ENCODE measurements around the gene POMT1.

POMT1 gene

DNA sequence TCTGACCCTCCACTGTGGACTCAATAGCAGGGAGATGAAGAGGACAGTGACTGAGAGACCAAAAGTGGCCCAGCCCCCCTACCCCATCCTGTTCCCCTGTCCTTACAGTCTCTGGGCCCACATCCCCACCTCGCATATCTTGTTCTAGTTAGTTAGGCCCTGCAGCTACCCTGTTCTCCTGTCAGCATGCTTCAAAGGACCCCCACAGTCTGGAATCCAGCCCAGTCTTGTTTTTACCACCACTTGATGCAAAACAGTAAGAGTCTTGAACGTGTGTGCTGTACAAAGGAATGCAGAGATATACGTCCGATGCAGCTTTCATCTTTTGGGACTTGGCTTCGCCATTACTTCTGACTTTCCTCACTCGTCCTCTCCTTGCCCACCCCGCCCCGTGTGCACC lies 12.2 kb upstream of the POMT1 start:
- Histone ChIP-seq H3K9me3 (no peaks in the 10 kb centered on the region), H3K36me3 (peaks cover 100% of the 10 kb centered on the region), H3K4me3 (ENCODE audit: low read depth, low read length) (no peak overlapping the region), H3K27me3 (no peaks in the 10 kb centered on the region), H3K4me1 (no peaks in the 10 kb centered on the region)
- DNase-seq = no peak
- TF ChIP-seq, protein P1, sequence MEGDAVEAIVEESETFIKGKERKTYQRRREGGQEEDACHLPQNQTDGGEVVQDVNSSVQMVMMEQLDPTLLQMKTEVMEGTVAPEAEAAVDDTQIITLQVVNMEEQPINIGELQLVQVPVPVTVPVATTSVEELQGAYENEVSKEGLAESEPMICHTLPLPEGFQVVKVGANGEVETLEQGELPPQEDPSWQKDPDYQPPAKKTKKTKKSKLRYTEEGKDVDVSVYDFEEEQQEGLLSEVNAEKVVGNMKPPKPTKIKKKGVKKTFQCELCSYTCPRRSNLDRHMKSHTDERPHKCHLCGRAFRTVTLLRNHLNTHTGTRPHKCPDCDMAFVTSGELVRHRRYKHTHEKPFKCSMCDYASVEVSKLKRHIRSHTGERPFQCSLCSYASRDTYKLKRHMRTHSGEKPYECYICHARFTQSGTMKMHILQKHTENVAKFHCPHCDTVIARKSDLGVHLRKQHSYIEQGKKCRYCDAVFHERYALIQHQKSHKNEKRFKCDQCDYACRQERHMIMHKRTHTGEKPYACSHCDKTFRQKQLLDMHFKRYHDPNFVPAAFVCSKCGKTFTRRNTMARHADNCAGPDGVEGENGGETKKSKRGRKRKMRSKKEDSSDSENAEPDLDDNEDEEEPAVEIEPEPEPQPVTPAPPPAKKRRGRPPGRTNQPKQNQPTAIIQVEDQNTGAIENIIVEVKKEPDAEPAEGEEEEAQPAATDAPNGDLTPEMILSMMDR (IDR thresholded peaks at IDR 0.05; ENCODE audit: low read depth, low read length) = no peak

DNA sequence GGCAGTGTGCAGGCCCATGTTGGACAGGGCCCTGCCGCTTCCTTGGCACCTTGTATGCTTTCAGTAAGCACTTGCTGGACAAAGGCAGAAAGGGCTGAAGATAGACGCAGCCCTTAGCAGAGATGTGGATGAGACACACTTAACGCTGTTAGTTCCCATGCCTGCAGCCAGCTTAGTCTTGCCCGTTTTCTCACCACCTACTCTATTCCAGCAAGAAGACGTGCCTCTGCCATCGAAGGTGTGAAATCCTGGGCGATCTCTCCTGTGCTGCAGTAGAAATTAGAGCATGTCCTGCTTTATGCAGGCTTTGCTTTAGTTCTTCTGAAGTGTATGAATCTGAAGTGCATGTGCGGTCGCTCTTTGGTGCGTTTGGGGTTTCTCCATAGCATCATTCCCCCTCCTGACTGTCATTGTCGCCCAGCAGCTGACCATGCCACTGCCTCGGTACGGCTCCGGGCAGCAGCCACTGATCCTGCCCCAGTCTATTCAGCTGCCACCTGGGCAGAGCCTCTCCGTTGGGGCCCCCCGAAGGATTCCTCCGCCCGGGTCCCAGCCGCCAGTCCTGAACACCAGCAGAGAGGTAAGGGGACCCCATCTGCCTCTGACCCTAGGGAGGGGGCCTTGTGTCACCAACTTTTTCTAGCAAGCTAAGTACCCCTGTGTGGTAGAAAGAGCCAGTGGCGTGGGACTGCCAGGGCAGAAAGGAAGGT lies 11.6 kb upstream of the POMT1 start:
- peaks cover 100% of the 10 kb centered on the region for H3K36me3 ChIP-seq
- DNase-seq = no peak
- no peaks in the 10 kb centered on the region for H3K4me1 ChIP-seq
- TF ChIP-seq, protein P1 (IDR thresholded peaks at IDR 0.05; ENCODE audit: low read depth, low read length) = no peak
- no peaks in the 10 kb centered on the region for H3K27me3 ChIP-seq
- no peak overlapping the region for H3K4me3 ChIP-seq (ENCODE audit: low read depth, low read length)
- H3K9me3 ChIP-seq = no peaks in the 10 kb centered on the region

DNA sequence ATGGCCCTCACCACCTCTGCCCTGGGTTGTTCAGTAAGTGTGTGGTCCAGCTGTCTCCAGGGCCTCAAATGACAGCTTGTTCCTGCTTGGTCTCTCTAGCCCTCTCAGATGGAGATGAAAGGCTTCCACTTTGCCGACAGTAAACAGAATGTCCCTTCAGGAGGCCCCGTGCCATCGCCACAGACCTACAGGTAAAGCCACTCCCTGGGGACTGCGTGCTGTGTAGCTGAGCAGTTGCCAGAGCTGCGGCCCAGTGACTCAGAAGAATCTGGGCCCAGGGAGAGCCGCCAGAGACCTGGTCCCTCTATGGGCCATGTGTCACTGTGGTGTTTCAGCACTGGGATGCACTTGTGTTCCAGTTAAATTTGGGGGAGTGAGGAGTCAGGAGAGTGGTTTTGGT lies 10.6 kb upstream of the POMT1 start:
- no peak overlapping the region for H3K4me3 ChIP-seq (ENCODE audit: low read depth, low read length)
- TF ChIP-seq, protein P1 (IDR thresholded peaks at IDR 0.05; ENCODE audit: low read depth, low read length) = no peak
- H3K36me3 ChIP-seq = peaks cover 100% of the 10 kb centered on the region
- no peak for DNase-seq
- no peaks in the 10 kb centered on the region for H3K27me3 ChIP-seq
- H3K4me1 ChIP-seq = no peaks in the 10 kb centered on the region
- H3K9me3 ChIP-seq = no peaks in the 10 kb centered on the region

DNA sequence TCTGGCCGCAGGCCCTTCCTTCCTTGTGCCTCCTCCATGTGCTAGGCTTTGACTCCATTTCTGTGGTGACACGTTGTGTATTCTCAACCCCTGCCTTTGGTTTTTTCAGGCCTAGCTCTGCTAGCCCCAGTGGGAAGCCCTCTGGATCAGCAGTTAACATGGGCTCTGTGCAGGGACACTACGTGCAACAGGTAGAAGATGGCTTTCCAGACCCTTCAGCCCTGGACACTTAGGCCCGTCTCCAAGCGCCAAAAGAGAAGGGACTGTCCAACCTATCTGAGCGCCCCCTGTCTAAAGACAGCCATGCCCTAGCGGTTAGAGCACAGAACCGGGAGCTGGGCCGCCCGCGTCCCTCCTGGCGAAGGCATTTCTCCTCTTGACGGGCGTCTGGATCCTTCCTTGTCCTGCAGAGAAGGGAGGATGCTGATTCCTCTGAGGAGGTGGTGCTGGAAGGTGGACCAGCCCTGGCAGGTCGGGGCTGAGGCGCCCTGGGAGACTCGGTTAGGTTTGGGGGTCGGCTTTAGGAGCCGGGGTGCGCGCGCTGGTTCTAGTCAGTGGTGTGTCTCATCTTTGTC lies 8.3 kb upstream of the POMT1 start:
- Histone ChIP-seq H3K9me3 (no peaks in the 10 kb centered on the region), H3K27me3 (no peaks in the 10 kb centered on the region), H3K36me3 (peaks cover 100% of the 10 kb centered on the region), H3K4me3 (ENCODE audit: low read depth, low read length) (no peak overlapping the region), H3K4me1 (no peaks in the 10 kb centered on the region)
- DNase-seq = no peak
- TF ChIP-seq, protein P1 (IDR thresholded peaks at IDR 0.05; ENCODE audit: low read depth, low read length) = no peak

DNA sequence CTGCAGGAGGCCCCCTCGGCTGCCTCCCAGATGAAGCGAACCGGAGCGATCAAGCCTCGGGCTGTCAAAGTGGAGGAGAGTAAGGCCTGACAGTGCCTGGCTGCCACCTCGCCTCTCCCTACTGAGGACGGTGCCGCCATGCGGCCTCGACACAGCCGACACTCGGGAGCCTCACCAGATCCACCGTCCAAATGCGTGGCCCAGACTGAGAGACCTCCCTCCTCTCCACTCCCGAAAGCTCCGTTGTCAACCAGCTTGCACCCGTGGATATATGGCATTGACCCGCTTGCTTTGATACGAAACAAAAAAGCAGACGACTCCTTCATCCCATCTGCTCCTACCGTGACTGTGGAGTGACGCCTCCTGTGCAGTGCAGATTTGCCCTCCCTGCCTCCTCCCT lies 6.9 kb upstream of the POMT1 start:
- H3K27me3 ChIP-seq = no peaks in the 10 kb centered on the region
- DNase-seq = no peak
- H3K36me3 ChIP-seq = peaks cover 99% of the 10 kb centered on the region
- H3K9me3 ChIP-seq = no peaks in the 10 kb centered on the region
- TF ChIP-seq, protein P1 (IDR thresholded peaks at IDR 0.05; ENCODE audit: low read depth, low read length) = no peak
- H3K4me1 ChIP-seq = no peaks in the 10 kb centered on the region
- no peak overlapping the region for H3K4me3 ChIP-seq (ENCODE audit: low read depth, low read length)

DNA sequence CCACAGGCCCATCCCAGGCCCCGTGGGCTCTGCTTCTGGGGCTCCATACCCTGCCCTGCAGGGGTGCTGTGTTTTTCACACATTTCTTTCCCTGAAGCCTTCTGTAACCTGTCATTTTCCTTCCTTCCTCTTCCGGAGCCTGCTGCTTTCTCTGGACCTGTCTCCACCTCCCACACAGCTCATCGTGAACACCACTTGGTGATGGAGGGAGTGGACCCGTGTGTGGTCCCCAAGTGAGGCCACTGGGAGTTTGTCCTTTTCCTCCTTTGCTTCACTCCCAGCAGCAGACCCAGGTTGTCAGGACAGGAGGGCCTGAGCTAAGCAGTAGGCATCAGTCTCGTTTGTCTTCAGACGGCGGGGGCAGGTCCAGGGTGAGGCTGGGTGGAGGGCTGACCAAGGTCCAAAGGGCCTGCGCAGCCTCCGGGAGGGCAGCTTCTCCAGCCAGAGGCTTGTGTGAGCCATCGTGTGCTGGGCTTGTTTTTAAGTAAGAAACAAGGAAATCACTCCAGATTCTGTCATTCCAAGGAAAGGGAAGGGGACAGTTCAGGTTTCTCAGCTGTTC lies 5.8 kb upstream of the POMT1 start:
- Histone ChIP-seq H3K36me3 (peaks cover 92% of the 10 kb centered on the region), H3K4me3 (ENCODE audit: low read depth, low read length) (no peak overlapping the region), H3K4me1 (no peaks in the 10 kb centered on the region), H3K9me3 (no peaks in the 10 kb centered on the region), H3K27me3 (no peaks in the 10 kb centered on the region)
- TF ChIP-seq, protein P1 (IDR thresholded peaks at IDR 0.05; ENCODE audit: low read depth, low read length) = no peak
- DNase-seq = no peak
